Lung (tissue), 12 donors: ENCODE results near the gene KIF5C. TPM values are rescaled to one million over a fixed set of nuclear protein-coding genes. Genes with fewer than 3 reads are reported as not detected.

ENCODE experiments used
- ATAC-seq: fragments of 200-7000 bp; cut with Tn5 transposase; one replicate; pipeline ENCODE4 v1.9.1; 2020; ENCODE audit warnings: moderate number of reproducible peaks; ENCODE audit not compliant: insufficient read depth, low FRiP score
- DNase-seq, 3 donors: peaks; one replicate each; pipeline ENCODE4 v3.0.0-alpha.2; 2013 to 2017
- H3K27ac ChIP-seq, 2 donors: one replicate each; pipeline ENCODE4 v1.5.1; 2013; ENCODE audit warnings: mild to moderate bottlenecking in 2 of 2, moderate library complexity in 2 of 2, control low read depth in 1 of 2, inconsistent platforms in 1 of 2, low read depth in 1 of 2, low read length in 1 of 2
- H3K27me3 ChIP-seq, 3 donors: one replicate each; pipeline ENCODE4 v1.5.1; 2013; ENCODE audit warnings: low read length in 2 of 3; ENCODE audit not compliant: control insufficient read depth in 3 of 3, insufficient read depth in 3 of 3
- H3K36me3 ChIP-seq, 4 donors: one replicate each; pipeline ENCODE4 v1.5.1; 2013; ENCODE audit warnings: low read length in 4 of 4, mild to moderate bottlenecking in 1 of 4, moderate library complexity in 1 of 4; ENCODE audit not compliant: control insufficient read depth in 4 of 4, insufficient read depth in 4 of 4
- H3K4me1 ChIP-seq, 5 donors: one replicate each; pipeline ENCODE4 v1.5.1; 2013; ENCODE audit warnings: low read length in 5 of 5, mild to moderate bottlenecking in 2 of 5, moderate library complexity in 1 of 5; ENCODE audit not compliant: control insufficient read depth in 5 of 5, insufficient read depth in 5 of 5
- H3K4me3 ChIP-seq: one replicate; pipeline ENCODE4 v1.5.1; 2013; ENCODE audit warnings: mild to moderate bottlenecking, control low read depth, moderate library complexity
- H3K9ac ChIP-seq, 2 donors: one replicate each; pipeline ENCODE4 v1.5.1; 2013; ENCODE audit warnings: low read length in 2 of 2, control low read depth in 1 of 2; ENCODE audit not compliant: insufficient read depth in 1 of 2
- H3K9me3 ChIP-seq, 4 donors: one replicate each; pipeline ENCODE4 v1.5.1; 2013; ENCODE audit warnings: low read length in 3 of 4, mild to moderate bottlenecking in 1 of 4, moderate library complexity in 1 of 4; ENCODE audit not compliant: control insufficient read depth in 4 of 4, insufficient read depth in 3 of 4
- CTCF ChIP-seq: IDR thresholded peaks from 2 replicates; pipeline ENCODE4 v1.5.1; 2012; ENCODE audit warnings: mild to moderate bottlenecking; ENCODE audit errors: control extremely low read depth, extremely low read depth
- WGBS, 2 donors: extraction: QIAGEN DNeasy Blood & Tissue Kit; methylation state at CpG; one replicate each; pipeline ENCODE4 v1.1.7; 2013; 5-methylcytosine and 5-hydroxymethylcytosine counted together
- polyA plus RNA-seq, 2 donors: library from polyadenylated mRNA; stranded (reverse); fragments of 200-250 nt; gene quantifications; one replicate each; pipeline ENCODE4 v1.2.1, GENCODE V29; 2013
- total RNA-seq, 2 donors: library from RNA; depleted of rRNA in 1 of 2; stranded (reverse); fragments of >200 nt in 1 of 2; gene quantifications; one replicate each; pipeline ENCODE4 v1.2.1, GENCODE V29; 2014 to 2021
- donor health status: control.
- donor health status: control.
- donor health status: Bipolar disorder and iron deficiency.
- donor health status: healthy.
- donor health status: DM: yes; HTN: yes; CAD: no.

KIF5C gene
- total and polyA plus RNA-seq, 4 donors = 0.22 to 1.4 (median 0.49) TPM

GRCh38 chr2:148888986-148889385, 14.0 kb downstream of the KIF5C start:
- Histone ChIP-seq H3K9me3 (peaks cover 0 to 10% (median 2%) of the 10 kb centered on the region in 4 donors), H3K4me1 (peaks cover 0 to 10% (median 0%) of the 10 kb centered on the region in 5 donors), H3K4me3 (no peak overlapping the region), H3K9ac (no peak overlapping the region), H3K27ac (no peak overlapping the region), H3K27me3 (peaks cover 3 to 21% (median 8%) of the 10 kb centered on the region in 3 donors), H3K36me3 (no peaks in the 10 kb centered on the region)
- DNase-seq = no peak
- no peak for TF ChIP-seq CTCF
- ATAC-seq = no peak

- Histone ChIP-seq H3K4me1 (peaks cover 0 to 1% (median 0%) of the 10 kb centered on the region in 5 donors), H3K9ac (no peak overlapping the region), H3K36me3 (no peaks in the 10 kb centered on the region), H3K27me3 (peaks cover 3 to 9% (median 8%) of the 10 kb centered on the region in 3 donors), H3K4me3 (no peak overlapping the region), H3K27ac (no peak overlapping the region), H3K9me3 (peaks cover 0 to 10% (median 1%) of the 10 kb centered on the region in 4 donors)
- DNase-seq (no peak), ATAC-seq (no peak)
- no peak for TF ChIP-seq CTCF
These were observed 18.9 kb downstream of the KIF5C start for GRCh38 chr2:148893906-148894305.

GRCh38 chr2:148896136-148896535, 21.1 kb downstream of the KIF5C start:
- no peak for DNase-seq
- no peak for TF ChIP-seq CTCF
- peaks cover 0 to 10% (median 1%) of the 10 kb centered on the region in 4 donors for H3K9me3 ChIP-seq
- no peaks in the 10 kb centered on the region for H3K36me3 ChIP-seq
- H3K27me3 ChIP-seq = peaks cover 0 to 4% (median 0%) of the 10 kb centered on the region in 3 donors
- 67 to 80% methylated on average over 4 of the region's 4 CpGs for WGBS, 2 donors
- no peak for ATAC-seq
- no peak overlapping the region for H3K9ac ChIP-seq
- H3K4me3 ChIP-seq = no peak overlapping the region
- H3K27ac ChIP-seq = no peak overlapping the region
- peaks cover 0 to 5% (median 0%) of the 10 kb centered on the region in 5 donors for H3K4me1 ChIP-seq
